Uterus (tissue), 4 donors: ENCODE results near the gene INSRR. TPM values are rescaled to one million over a fixed set of nuclear protein-coding genes. Genes with fewer than 3 reads are reported as not detected.

Experiments used
- DNase-seq, 2 donors: peaks; one replicate each; pipeline ENCODE4 v3.0.0-alpha.2; 2019 to 2020
- H3K27ac ChIP-seq, 2 donors: fragments of 200-600 bp; sonication (generic); 1 replicate in 1 of 2; 2 replicates in 1 of 2; pipeline ENCODE4 v1.5.1; 2016 to 2018
- H3K27me3 ChIP-seq, 2 donors: fragments of 200-600 bp; sonication (generic); one replicate each; pipeline ENCODE4 v1.5.1; 2018 to 2019; ENCODE audit warnings: control low read depth in 1 of 2
- H3K36me3 ChIP-seq, 2 donors: fragments of 200-600 bp; sonication (generic); one replicate each; pipeline ENCODE4 v1.5.1; 2019; ENCODE audit warnings: control low read depth in 1 of 2
- H3K4me1 ChIP-seq, 2 donors: fragments of 200-600 bp; sonication (generic); one replicate each; pipeline ENCODE4 v1.5.1; 2018 to 2019; ENCODE audit warnings: control low read depth in 1 of 2
- H3K4me3 ChIP-seq, 2 donors: fragments of 200-600 bp; sonication (generic); 1 replicate in 1 of 2; 2 replicates in 1 of 2; pipeline ENCODE4 v1.5.1; 2018 to 2019; ENCODE audit warnings: mild to moderate bottlenecking in 1 of 2
- H3K9me3 ChIP-seq, 2 donors: fragments of 200-600 bp; sonication (generic); one replicate each; pipeline ENCODE4 v1.5.1; 2019; ENCODE audit warnings: control low read depth in 1 of 2
- CTCF ChIP-seq, 4 experiments: fragments of 200-600 bp in 2 of 4; fragments of 450-650 bp in 2 of 4; sonication (generic) in 2 of 4; IDR thresholded peaks; one replicate each; pipeline ENCODE4 v1.5.1; 2016 to 2019; ENCODE audit warnings: antibody characterized with exemption in 4 of 4, mild to moderate bottlenecking in 2 of 4, moderate library complexity in 1 of 4
- POLR2A ChIP-seq, 2 donors: fragments of 450-650 bp; IDR thresholded peaks; one replicate each; pipeline ENCODE4 v1.6.1; 2016; ENCODE audit warnings: antibody characterized with exemption in 2 of 2, mild to moderate bottlenecking in 1 of 2, moderate library complexity in 1 of 2
- intact Hi-C: fragments of 100-400 bp; cut with DNase I; formaldehyde crosslinking; loops from one replicate; pipeline ENCODE4 v1.15.1; 2023; ENCODE audit warnings: low total_unique reads
- total RNA-seq, 4 donors: library from RNA; depleted of rRNA in 3 of 4; stranded (reverse); fragments of >200 nt in 3 of 4; gene quantifications; one replicate each; pipeline versions ENCODE4 v1.1.0 to v1.2.4, GENCODE V29; 2014 to 2023
- donor health status: DM: yes; HTN: yes; CAD: no.

The INSRR gene
- total RNA-seq, 4 donors from 2014 or later = 1.2 TPM; not detected in 3

- TF ChIP-seq POLR2A (IDR thresholded peaks at IDR 0.05) (no peak), CTCF (IDR thresholded peaks at IDR 0.05) (no peak)
- DNase-seq = no peak
- intact Hi-C loops = no loop called here
- Histone ChIP-seq H3K36me3 (no peaks in the 10 kb centered on the region), H3K27ac (no peak overlapping the region), H3K4me1 (peaks cover 4 to 20% of the 10 kb centered on the region in 2 donors), H3K27me3 (no peaks in the 10 kb centered on the region), H3K4me3 (no peak overlapping the region), H3K9me3 (no peaks in the 10 kb centered on the region)
These were observed 50.5 kb downstream of the INSRR start for GRCh38 chr1:156808186-156809030.

- no peaks in the 10 kb centered on the region for H3K36me3 ChIP-seq
- TF ChIP-seq POLR2A (IDR thresholded peaks at IDR 0.05) = no peak
- TF ChIP-seq CTCF (IDR thresholded peaks at IDR 0.05) = no peak
- intact Hi-C loops = no loop called here
- H3K27me3 ChIP-seq = no peaks in the 10 kb centered on the region
- H3K4me1 ChIP-seq = peaks cover 4 to 20% of the 10 kb centered on the region in 2 donors
- no peaks in the 10 kb centered on the region for H3K9me3 ChIP-seq
- H3K27ac ChIP-seq = no peak overlapping the region
- no peak overlapping the region for H3K4me3 ChIP-seq
- no peak for DNase-seq
These were observed 51.3 kb downstream of the INSRR start for GRCh38 chr1:156807627-156808026.

GRCh38 chr1:156806512-156807440 lies 52.1 kb downstream of the INSRR start:
- H3K36me3 ChIP-seq = no peaks in the 10 kb centered on the region
- H3K27ac ChIP-seq = peak overlapping the region; percentile 66 to 84
- TF ChIP-seq CTCF (IDR thresholded peaks at IDR 0.05) (no peak), POLR2A (IDR thresholded peaks at IDR 0.05) (no peak)
- intact Hi-C loops = no loop called here
- no peaks in the 10 kb centered on the region for H3K9me3 ChIP-seq
- peaks cover 4 to 20% of the 10 kb centered on the region in 2 donors for H3K4me1 ChIP-seq
- H3K4me3 ChIP-seq = no peak overlapping the region
- H3K27me3 ChIP-seq = no peaks in the 10 kb centered on the region
- DNase-seq = no peak

DNA sequence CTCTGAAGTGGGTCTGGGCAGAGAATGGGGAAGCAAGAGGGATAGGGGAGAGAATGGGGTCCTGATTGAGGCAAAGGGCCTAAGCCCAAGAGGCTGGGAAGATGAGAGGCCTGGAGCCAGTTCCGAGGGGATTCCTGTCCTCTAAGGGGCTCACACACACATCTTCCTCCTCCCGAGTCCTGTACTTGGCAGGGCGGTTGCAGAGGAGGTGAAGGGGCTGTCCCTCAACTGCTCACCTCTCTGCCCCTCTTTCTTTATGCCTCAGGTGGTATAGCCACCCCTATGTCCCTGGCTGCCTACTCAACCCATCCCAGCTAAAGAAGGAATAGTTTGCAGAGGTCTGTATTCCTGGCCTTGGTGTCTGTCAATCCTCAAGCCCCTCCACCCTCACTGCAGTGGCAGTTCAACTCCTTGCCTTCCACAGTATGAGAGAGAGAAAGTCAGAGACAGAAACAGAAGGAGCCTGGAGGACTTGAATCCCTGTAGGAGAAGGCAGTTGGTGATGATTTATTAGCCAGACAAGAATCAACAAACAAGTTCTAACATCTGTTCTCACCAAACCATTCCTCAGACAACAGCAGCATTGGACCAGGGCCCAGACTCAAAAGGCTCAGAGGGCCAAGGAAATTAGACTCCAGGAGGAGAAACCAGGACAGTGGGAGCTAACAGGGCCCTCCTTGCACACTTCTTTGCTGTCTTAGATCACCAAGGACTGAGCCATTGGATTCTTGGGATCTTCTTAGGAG lies 53.0 kb downstream of the INSRR start:
- Histone ChIP-seq H3K27ac (peak overlapping the region; percentile 66 to 84), H3K4me3 (no peak overlapping the region), H3K4me1 (peaks cover 4 to 20% of the 10 kb centered on the region in 2 donors), H3K36me3 (no peaks in the 10 kb centered on the region), H3K27me3 (no peaks in the 10 kb centered on the region), H3K9me3 (no peaks in the 10 kb centered on the region)
- TF ChIP-seq CTCF (IDR thresholded peaks at IDR 0.05) (no peak), POLR2A (IDR thresholded peaks at IDR 0.05) (no peak)
- intact Hi-C loops = no loop called here
- DNase-seq = peak; percentile 83 to 90
